ENCODE data around the gene POLR2E. TPM values are rescaled to one million over a fixed set of nuclear protein-coding genes. Genes with fewer than 3 reads are reported as not detected.

The POLR2E gene
- total RNA-seq, 2 donors from 2014 or later = 152 to 169 TPM

GRCh38 chr19:1085676-1086442 lies 9.3 kb downstream of the POLR2E start:
- intact Hi-C loops (cut with DNase I) = no loop called here
- WGBS = 69% methylated on average over 22 of the region's 38 CpGs
- no peak for DNase-seq (ENCODE audit: low spot score)
- TF ChIP-seq CTCF (IDR thresholded peaks at IDR 0.05) (no peak), POLR2AphosphoS5 (IDR thresholded peaks at IDR 0.05) (no peak), POLR2A (IDR thresholded peaks at IDR 0.05) (no peak)
- H3K27ac ChIP-seq = no peak overlapping the region
- no peaks in the 10 kb centered on the region for H3K4me1 ChIP-seq (replicated peaks)
- no peaks in the 10 kb centered on the region for H3K27me3 ChIP-seq (replicated peaks; ENCODE audit: insufficient read depth)
- no peaks in the 10 kb centered on the region for H3K36me3 ChIP-seq
- H3K9me3 ChIP-seq = no peaks in the 10 kb centered on the region
- H3K4me3 ChIP-seq = no peak overlapping the region

GRCh38 chr19:1085053-1085658 lies 10.0 kb downstream of the POLR2E start:
- TF ChIP-seq POLR2AphosphoS5 (IDR thresholded peaks at IDR 0.05) (no peak), CTCF (IDR thresholded peaks at IDR 0.05) (no peak), POLR2A (IDR thresholded peaks at IDR 0.05) (no peak)
- H3K36me3 ChIP-seq = no peaks in the 10 kb centered on the region
- WGBS = 52% methylated on average over 8 of the region's 8 CpGs
- no peak overlapping the region for H3K4me3 ChIP-seq
- H3K9me3 ChIP-seq = no peaks in the 10 kb centered on the region
- no peaks in the 10 kb centered on the region for H3K27me3 ChIP-seq (replicated peaks; ENCODE audit: insufficient read depth)
- no peak for DNase-seq (ENCODE audit: low spot score)
- intact Hi-C loops (cut with DNase I) = no loop called here
- no peak overlapping the region for H3K27ac ChIP-seq
- H3K4me1 ChIP-seq (replicated peaks) = no peaks in the 10 kb centered on the region

GRCh38 chr19:1084024-1084868 lies 10.9 kb downstream of the POLR2E start:
- Histone ChIP-seq H3K27ac (no peak overlapping the region), H3K36me3 (no peaks in the 10 kb centered on the region), H3K4me1 (replicated peaks) (no peaks in the 10 kb centered on the region), H3K27me3 (replicated peaks; ENCODE audit: insufficient read depth) (no peaks in the 10 kb centered on the region), H3K4me3 (no peak overlapping the region), H3K9me3 (no peaks in the 10 kb centered on the region)
- no peak for DNase-seq (ENCODE audit: low spot score)
- 61% methylated on average over 35 of the region's 43 CpGs for WGBS
- intact Hi-C loops (cut with DNase I) = no loop called here
- TF ChIP-seq CTCF (IDR thresholded peaks at IDR 0.05) (no peak), POLR2AphosphoS5 (IDR thresholded peaks at IDR 0.05) (no peak), POLR2A (IDR thresholded peaks at IDR 0.05) (no peak)

GRCh38 chr19:1082928-1083816 lies 12.0 kb downstream of the POLR2E start:
- Histone ChIP-seq H3K27ac (peak overlapping the region in 1 of 2 donors; percentile 2), H3K9me3 (no peaks in the 10 kb centered on the region), H3K4me3 (peak overlapping the region in 1 of 2 donors; percentile 29), H3K27me3 (replicated peaks; ENCODE audit: insufficient read depth) (no peaks in the 10 kb centered on the region), H3K36me3 (no peaks in the 10 kb centered on the region), H3K4me1 (replicated peaks) (no peaks in the 10 kb centered on the region)
- DNase-seq (ENCODE audit: low spot score) = no peak
- intact Hi-C loops (cut with DNase I) = no loop called here
- WGBS = 83% methylated on average over 59 of the region's 59 CpGs
- TF ChIP-seq CTCF (IDR thresholded peaks at IDR 0.05) = no peak
- no peak for TF ChIP-seq POLR2A (IDR thresholded peaks at IDR 0.05)
- no peak for TF ChIP-seq POLR2AphosphoS5 (IDR thresholded peaks at IDR 0.05)

Measured in prostate gland (tissue), 2 donors.